Neuronal stem cell (in vitro differentiated cells): ENCODE measurements around the gene CRYBG3.

ENCODE experiments used
- DNase-seq: peaks from one replicate; pipeline ENCODE4 v3.0.0-alpha.2; 2013; ENCODE audit warnings: low spot score
- H2AFZ ChIP-seq: one replicate; pipeline ENCODE4 v1.6.1; 2013; ENCODE audit warnings: mild to moderate bottlenecking, low read length, inconsistent platforms
- H2AK5ac ChIP-seq: 2 replicates; pipeline ENCODE4 v1.6.1; 2013; ENCODE audit warnings: low read depth, mild to moderate bottlenecking, inconsistent platforms, low read length, moderate library complexity, mixed read lengths
- H2BK120ac ChIP-seq: 2 replicates; pipeline ENCODE4 v1.6.1; 2013; ENCODE audit warnings: low read depth, mild to moderate bottlenecking, inconsistent platforms, low read length, moderate library complexity, mixed read lengths
- H2BK12ac ChIP-seq: one replicate; pipeline ENCODE4 v1.6.1; 2013; ENCODE audit warnings: low read length, inconsistent platforms
- H2BK15ac ChIP-seq: 2 replicates; pipeline ENCODE4 v1.6.1; 2013; ENCODE audit warnings: mild to moderate bottlenecking, low read length, inconsistent platforms, mixed read lengths
- H2BK5ac ChIP-seq: one replicate; pipeline ENCODE4 v1.6.1; 2013; ENCODE audit warnings: inconsistent platforms, mild to moderate bottlenecking, low read length, moderate library complexity
- H3K14ac ChIP-seq: one replicate; pipeline ENCODE4 v1.6.1; 2013; ENCODE audit warnings: low read length, inconsistent platforms
- H3K18ac ChIP-seq: 2 replicates; pipeline ENCODE4 v1.6.1; 2013; ENCODE audit warnings: low read length, inconsistent platforms
- H3K23ac ChIP-seq: 2 replicates; pipeline ENCODE4 v1.6.1; 2013; ENCODE audit warnings: low read depth, mild to moderate bottlenecking, mixed read lengths, low read length, inconsistent platforms; ENCODE audit not compliant: poor library complexity
- H3K27ac ChIP-seq: replicated peaks from 3 replicates; pipeline ENCODE4 v1.5.1; 2013; ENCODE audit warnings: low read length, inconsistent platforms
- H3K27me3 ChIP-seq, 3 experiments: 2 replicates each; pipeline ENCODE4 v1.6.1; 2013; ENCODE audit warnings: low read length in 3 of 3, mild to moderate bottlenecking in 2 of 3, inconsistent platforms in 1 of 3, low read depth in 1 of 3, mixed read lengths in 1 of 3, moderate library complexity in 1 of 3; ENCODE audit not compliant: control insufficient read depth in 3 of 3, insufficient read depth in 3 of 3
- H3K36me3 ChIP-seq, 2 donors: replicated peaks in 1 of 2; 2 replicates each; pipeline ENCODE4 v1.6.1; 2013; ENCODE audit warnings: low read length in 2 of 2; ENCODE audit not compliant: control insufficient read depth in 2 of 2, insufficient read depth in 2 of 2
- H3K4ac ChIP-seq: 2 replicates; pipeline ENCODE4 v1.6.1; 2013; ENCODE audit warnings: inconsistent platforms, mild to moderate bottlenecking, low read length, moderate library complexity
- H3K4me1 ChIP-seq, 2 donors: 1 replicate in 1 of 2; 2 replicates in 1 of 2; pipeline ENCODE4 v1.6.1; 2013; ENCODE audit warnings: low read length in 2 of 2, low read depth in 1 of 2; ENCODE audit not compliant: control insufficient read depth in 2 of 2, insufficient read depth in 1 of 2
- H3K4me2 ChIP-seq: one replicate; pipeline ENCODE4 v1.6.1; 2013; ENCODE audit warnings: mild to moderate bottlenecking, low read length, inconsistent platforms; ENCODE audit not compliant: insufficient read depth, poor library complexity, severe bottlenecking
- H3K4me3 ChIP-seq, 2 donors: 2 replicates each; pipeline ENCODE4 v1.5.1; 2013; ENCODE audit warnings: low read length in 2 of 2, mild to moderate bottlenecking in 2 of 2, inconsistent platforms in 1 of 2, moderate library complexity in 1 of 2
- H3K79me1 ChIP-seq: one replicate; pipeline ENCODE4 v1.6.1; 2013; ENCODE audit warnings: low read depth, mild to moderate bottlenecking, inconsistent platforms, low read length, moderate library complexity
- H3K9ac ChIP-seq: one replicate; pipeline ENCODE4 v1.6.1; 2013; ENCODE audit warnings: mild to moderate bottlenecking, low read depth, low read length, inconsistent platforms; ENCODE audit not compliant: poor library complexity
- H3K9me3 ChIP-seq, 2 donors: replicated peaks in 1 of 2; 2 replicates each; pipeline versions ENCODE3 to v1.6.1; 2013; ENCODE audit warnings: low read length in 2 of 2, mild to moderate bottlenecking in 2 of 2, inconsistent platforms in 1 of 2, low read depth in 1 of 2, mixed read lengths in 1 of 2, moderate library complexity in 1 of 2; ENCODE audit not compliant: control insufficient read depth in 2 of 2, insufficient read depth in 1 of 2
- H4K8ac ChIP-seq: one replicate; pipeline ENCODE4 v1.6.1; 2013; ENCODE audit warnings: low read depth, mild to moderate bottlenecking, inconsistent platforms, low read length, moderate library complexity
- H4K91ac ChIP-seq: one replicate; pipeline ENCODE4 v1.6.1; 2013; ENCODE audit warnings: low read length, low read depth, mild to moderate bottlenecking, inconsistent platforms; ENCODE audit not compliant: poor library complexity
- WGBS, 2 donors: extraction: QIAGEN DNeasy Blood & Tissue Kit; methylation state at CpG; one replicate each; pipeline ENCODE4 v1.1.7; 2013; ENCODE audit warnings: missing lambda C conversion rate in 2 of 2, mixed read lengths in 1 of 2; ENCODE audit not compliant: insufficient read length in 2 of 2, insufficient replicate concordance in 1 of 2; ENCODE audit errors: extremely low coverage in 2 of 2; 5-methylcytosine and 5-hydroxymethylcytosine counted together

Gene CRYBG3

DNA sequence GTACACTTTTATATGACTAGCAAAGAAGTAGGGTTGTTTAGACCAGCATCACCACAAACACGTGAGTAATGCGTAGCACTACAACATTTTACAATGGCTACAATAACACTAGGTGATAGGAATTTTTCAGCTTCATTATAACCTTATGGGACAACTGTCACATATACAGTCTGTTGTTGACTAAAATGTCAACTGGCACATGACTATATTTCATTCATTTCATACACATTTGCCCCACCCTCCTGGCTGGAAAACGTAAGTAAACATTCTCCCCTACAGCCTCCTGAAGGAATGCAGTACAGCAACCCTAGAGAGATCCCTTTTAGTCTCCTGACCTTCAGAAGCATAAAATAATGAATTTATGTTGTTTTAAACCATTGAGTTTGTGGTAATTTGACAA lies 134.2 kb downstream of the CRYBG3 start:
- Histone ChIP-seq H2BK12ac (no peak overlapping the region), H3K23ac (no peak overlapping the region), H4K8ac (no peak overlapping the region), H2AK5ac (no peak overlapping the region), H4K91ac (no peak overlapping the region), H2BK120ac (no peak overlapping the region), H3K14ac (no peak overlapping the region), H3K9me3 (no peaks in the 10 kb centered on the region), H3K4me2 (no peak overlapping the region), H3K4ac (no peak overlapping the region), H2BK5ac (no peak overlapping the region), H3K9ac (no peak overlapping the region), H3K4me1 (no peaks in the 10 kb centered on the region), H3K36me3 (peaks cover 3 to 43% of the 10 kb centered on the region in 2 donors), H3K18ac (no peak overlapping the region), H3K79me1 (no peaks in the 10 kb centered on the region), H3K27ac (no peak overlapping the region), H3K27me3 (no peaks in the 10 kb centered on the region), H2BK15ac (no peak overlapping the region), H3K4me3 (no peak overlapping the region), H2AFZ (no peak overlapping the region)
- no CpG with 5 or more reads among the region's 3 CpGs for WGBS, 2 donors
- DNase-seq: no peak

DNA sequence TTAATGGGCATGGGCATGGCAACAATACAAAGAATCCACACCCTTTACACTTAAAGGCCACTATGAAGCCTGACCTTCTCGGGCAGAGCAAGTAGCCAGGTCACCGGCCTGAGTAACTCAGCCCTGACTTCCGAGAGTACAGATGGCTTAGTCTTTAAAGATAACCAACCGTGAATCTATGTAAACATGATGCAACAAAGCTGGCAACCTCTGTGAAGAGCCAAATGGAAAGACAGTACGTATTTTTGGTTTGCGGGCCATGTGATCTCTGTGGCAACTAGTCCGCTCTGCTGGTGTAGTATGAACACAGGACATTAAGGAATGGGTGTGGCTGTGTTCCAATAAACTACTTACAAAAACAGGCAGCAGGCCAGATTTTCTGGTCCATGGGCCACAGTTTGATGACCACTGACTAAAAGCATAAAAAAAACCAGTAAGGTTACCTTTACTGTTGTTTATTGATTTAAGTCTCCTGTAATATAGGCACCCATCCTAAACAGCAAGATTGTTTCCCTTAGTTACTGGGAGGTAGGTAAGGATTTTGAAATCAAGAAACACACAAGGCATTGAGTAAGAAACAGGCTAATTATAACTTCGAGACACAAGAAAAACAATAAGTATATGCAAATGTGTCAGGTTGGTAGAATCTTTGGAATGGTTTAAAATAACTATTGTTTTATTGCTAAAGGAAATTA lies 136.0 kb downstream of the CRYBG3 start:
- Histone ChIP-seq H3K14ac (no peak overlapping the region), H3K23ac (no peak overlapping the region), H3K4ac (no peak overlapping the region), H3K27ac (no peak overlapping the region), H4K91ac (no peak overlapping the region), H3K4me3 (no peak overlapping the region), H3K79me1 (no peaks in the 10 kb centered on the region), H3K9me3 (no peaks in the 10 kb centered on the region), H3K18ac (no peak overlapping the region), H2BK15ac (no peak overlapping the region), H2BK5ac (no peak overlapping the region), H2AFZ (no peak overlapping the region), H3K4me2 (no peak overlapping the region), H4K8ac (no peak overlapping the region), H3K4me1 (no peaks in the 10 kb centered on the region), H2BK120ac (no peak overlapping the region), H2BK12ac (no peak overlapping the region), H3K9ac (no peak overlapping the region), H2AK5ac (no peak overlapping the region), H3K27me3 (no peaks in the 10 kb centered on the region), H3K36me3 (peaks cover 0 to 38% of the 10 kb centered on the region in 2 donors)
- no CpG with 5 or more reads among the region's 8 CpGs for whole genome bisulfite sequencing, 2 donors
- DNase-seq: no peak

DNA sequence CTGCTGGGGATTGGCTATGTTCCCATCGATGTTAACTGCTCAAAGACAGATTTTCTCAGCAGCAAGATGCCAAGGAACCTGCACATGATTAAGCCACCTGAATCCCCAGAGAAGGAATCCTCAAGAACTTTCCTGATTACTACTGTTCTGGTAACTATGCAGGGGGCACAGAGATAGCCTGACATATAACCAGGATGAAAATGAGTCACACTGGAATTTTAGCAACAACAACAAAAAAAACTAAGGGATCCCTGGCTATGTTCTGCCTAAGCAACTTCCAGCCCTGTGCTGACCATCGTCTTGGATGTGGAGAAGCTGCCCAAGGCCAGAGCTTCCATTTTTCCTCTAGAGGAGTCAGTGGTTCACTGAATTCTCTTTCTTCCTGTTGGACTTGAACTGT lies 136.6 kb downstream of the CRYBG3 start:
- H3K4me1 ChIP-seq: no peaks in the 10 kb centered on the region
- no peak overlapping the region for H3K4ac ChIP-seq
- no CpG with 5 or more reads among the region's 2 CpGs for WGBS, 2 donors
- H3K23ac ChIP-seq: no peak overlapping the region
- no peak overlapping the region for H2BK15ac ChIP-seq
- no peaks in the 10 kb centered on the region for H3K9me3 ChIP-seq
- H3K4me2 ChIP-seq: no peak overlapping the region
- no peak overlapping the region for H2BK12ac ChIP-seq
- H2AK5ac ChIP-seq: no peak overlapping the region
- no peak overlapping the region for H4K8ac ChIP-seq
- no peak overlapping the region for H3K9ac ChIP-seq
- peaks cover 0 to 38% of the 10 kb centered on the region in 2 donors for H3K36me3 ChIP-seq
- no peak overlapping the region for H3K14ac ChIP-seq
- no peak overlapping the region for H4K91ac ChIP-seq
- no peak overlapping the region for H3K18ac ChIP-seq
- no peak for DNase-seq
- H2AFZ ChIP-seq: no peak overlapping the region
- H2BK120ac ChIP-seq: no peak overlapping the region
- no peak overlapping the region for H3K4me3 ChIP-seq
- H3K27me3 ChIP-seq: no peaks in the 10 kb centered on the region
- no peak overlapping the region for H3K27ac ChIP-seq
- H3K79me1 ChIP-seq: no peaks in the 10 kb centered on the region
- no peak overlapping the region for H2BK5ac ChIP-seq

DNA sequence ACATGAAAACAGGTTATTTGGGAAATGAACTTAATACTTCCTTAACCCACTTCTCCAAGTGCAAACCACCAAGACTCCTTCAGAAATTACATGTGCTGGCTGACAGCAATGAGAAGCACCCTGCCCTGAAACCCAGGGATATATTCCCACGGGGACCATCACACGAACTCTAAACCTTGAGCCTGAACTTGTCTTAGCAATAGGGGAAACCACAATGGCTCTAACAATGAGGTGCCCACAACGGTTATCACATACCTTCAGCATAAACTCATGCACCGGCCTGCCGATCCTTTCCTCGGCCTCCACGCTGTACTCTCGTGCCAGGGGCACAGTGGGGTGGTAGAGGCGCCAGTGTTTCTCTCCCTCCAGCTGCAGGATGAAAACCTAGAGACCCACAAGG lies 137.0 kb downstream of the CRYBG3 start:
- Histone ChIP-seq H4K91ac (no peak overlapping the region), H2BK120ac (no peak overlapping the region), H2AK5ac (no peak overlapping the region), H3K27ac (no peak overlapping the region), H3K4me2 (no peak overlapping the region), H2BK5ac (no peak overlapping the region), H3K27me3 (no peaks in the 10 kb centered on the region), H2AFZ (no peak overlapping the region), H3K4ac (no peak overlapping the region), H3K9ac (no peak overlapping the region), H3K23ac (no peak overlapping the region), H2BK15ac (no peak overlapping the region), H4K8ac (no peak overlapping the region), H3K4me3 (no peak overlapping the region), H3K36me3 (peaks cover 0 to 34% of the 10 kb centered on the region in 2 donors), H3K4me1 (no peaks in the 10 kb centered on the region), H3K79me1 (no peaks in the 10 kb centered on the region), H2BK12ac (no peak overlapping the region), H3K9me3 (no peaks in the 10 kb centered on the region), H3K14ac (no peak overlapping the region), H3K18ac (no peak overlapping the region)
- WGBS, 2 donors: no CpG with 5 or more reads among the region's 9 CpGs
- no peak for DNase-seq
